AG20443 (cell line): ENCODE data around the gene AKR1C3.
"Not testable (repeated sequence)": the region's sequence is repeated elsewhere in the genome, so short reads cannot be mapped to it uniquely, and the experiment has no call there.

Source experiments
- DNase-seq: peaks from one replicate; pipeline ENCODE4 v3.0.0; 2012; ENCODE audit warnings: low spot score, mixed read lengths

AKR1C3 gene

DNA sequence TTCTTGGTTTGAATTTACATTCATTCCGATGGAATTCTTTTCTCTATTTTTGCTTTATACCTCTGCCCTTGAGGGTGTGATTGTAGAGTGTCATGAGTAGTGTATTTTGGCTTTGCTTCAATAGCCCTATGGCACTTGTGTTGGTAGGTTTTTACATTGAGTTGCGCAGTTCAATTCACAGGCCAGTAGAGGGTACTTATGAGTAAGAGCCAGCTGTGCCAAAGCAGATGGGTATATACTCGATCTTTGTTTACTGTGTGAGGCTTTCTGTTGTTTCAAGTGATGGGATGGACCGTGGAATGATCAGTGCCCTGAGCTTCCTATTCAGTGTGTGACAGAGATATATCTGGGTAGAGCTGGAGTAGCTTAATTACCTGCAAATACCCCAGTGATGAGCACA lies 4.3 kb upstream of the AKR1C3 start:
- no peak for DNase-seq

DNA sequence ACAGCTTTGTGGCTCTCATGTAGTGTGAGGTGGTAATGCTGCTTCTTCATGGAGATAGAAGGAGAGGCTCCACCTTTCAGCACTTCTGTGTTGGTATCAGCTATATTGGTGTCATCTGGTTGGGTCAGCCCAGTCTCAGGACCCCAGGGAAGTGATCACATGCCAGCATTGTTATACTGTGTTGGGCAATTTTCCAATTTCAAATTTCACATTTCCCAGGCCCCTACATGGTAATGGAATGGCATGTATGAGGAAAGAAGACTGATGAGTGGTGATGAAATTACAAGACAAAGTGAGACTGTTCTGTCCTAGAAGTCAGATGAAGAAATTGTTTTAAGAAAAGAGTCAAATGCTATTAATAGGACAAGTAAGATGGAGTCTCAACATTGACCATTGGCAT lies 3.7 kb upstream of the AKR1C3 start:
- no peak for DNase-seq

DNA sequence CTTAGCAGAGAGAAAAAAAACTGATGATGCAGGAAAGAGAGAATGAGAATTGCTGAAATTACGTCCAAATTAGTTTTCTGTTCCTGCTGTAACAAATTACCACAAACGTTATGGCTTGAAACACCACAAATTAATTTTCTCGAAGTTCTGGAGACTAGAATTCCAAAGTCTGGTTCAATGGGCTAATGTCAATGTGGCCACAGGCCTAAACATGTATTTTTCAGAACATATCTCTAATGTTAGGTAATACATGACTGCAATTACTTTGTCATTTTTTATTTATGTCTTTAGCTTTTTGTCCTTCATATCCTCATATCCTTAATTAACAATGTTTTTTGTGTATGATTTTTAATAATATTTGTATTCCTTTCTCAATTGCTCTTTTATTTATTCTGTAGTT lies 3.0 kb upstream of the AKR1C3 start:
- DNase-seq, result no peak

DNA sequence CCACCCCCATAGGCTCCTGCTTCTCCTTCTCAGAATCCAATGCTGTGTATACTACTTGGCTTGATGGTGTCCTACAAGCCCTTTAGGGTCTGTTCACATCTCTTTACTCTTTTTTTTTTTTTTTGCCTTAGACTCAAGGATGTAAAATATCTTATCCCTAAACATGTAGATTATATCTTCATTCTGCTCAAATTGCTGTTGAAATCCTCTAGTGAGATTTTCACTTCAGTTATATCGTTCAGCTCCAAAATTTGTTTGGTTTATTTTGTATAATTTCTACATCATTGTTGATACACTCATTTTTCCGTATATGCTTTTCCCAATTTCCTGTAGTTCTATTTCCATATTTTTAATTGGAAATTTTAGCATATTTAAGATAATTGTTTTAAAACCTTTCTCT lies 1.8 kb upstream of the AKR1C3 start:
- DNase-seq, result no peak

DNA sequence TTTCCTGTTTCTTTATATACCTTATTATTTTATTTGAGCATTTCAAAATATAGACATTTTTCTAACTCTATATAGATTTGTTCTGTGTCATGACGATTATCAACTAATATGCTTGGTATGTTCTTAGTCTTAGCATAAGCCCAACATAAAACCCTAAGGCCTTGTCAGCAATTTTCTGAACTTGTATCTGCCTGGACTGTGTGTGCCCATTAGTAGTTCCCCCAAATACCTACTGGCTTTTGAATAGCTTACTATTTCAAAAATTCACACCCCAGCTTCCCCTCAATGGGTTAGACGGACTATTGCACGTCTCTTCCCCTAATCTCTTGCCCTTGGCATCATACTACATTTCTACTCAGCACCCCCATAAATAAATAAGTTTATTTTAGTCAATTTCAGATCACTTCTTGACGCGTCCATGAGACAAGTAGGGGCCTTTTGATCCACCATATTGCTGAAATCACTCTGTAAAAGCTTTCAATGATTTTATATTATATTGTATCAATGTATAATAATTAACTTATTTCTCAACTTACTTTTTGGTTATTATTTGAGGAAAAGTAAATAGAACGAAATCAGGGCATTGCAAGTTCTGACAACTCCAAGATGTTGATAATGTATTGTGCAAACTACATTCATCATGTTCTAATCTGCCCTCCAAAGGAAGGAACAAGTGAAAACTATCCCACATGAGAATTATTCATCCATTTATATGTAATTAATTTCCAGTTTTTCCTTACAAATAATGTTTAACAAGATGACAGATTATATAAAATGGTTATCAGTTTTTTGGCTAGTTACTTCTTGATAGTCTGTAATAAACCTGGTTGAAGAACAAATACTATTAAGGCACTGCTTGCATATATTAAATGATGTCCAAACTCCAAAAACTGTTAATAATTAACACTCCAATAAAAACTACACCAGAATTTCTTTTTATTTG lies 1.1 kb upstream of the AKR1C3 start:
- DNase-seq, result no peak

DNA sequence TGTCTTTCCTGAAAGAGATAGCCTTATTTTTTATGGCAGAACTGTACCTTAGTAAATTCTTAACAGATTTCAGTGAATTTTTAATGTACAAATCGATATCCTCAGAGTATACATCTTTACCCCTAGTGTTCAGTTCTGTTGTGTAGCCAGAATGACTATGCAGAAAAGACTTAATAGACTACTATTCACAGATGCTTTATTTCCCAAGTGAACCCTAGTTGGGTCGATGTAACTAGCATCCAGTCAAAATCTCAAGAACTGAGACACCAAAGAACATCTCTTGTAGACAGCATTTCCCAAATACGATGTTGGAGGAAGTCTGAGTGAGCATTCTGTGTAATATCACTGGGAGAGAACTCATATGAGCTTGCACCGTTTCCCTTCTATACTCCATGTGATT lies 1.5 kb downstream of the AKR1C3 start:
- DNase-seq, result no peak

DNA sequence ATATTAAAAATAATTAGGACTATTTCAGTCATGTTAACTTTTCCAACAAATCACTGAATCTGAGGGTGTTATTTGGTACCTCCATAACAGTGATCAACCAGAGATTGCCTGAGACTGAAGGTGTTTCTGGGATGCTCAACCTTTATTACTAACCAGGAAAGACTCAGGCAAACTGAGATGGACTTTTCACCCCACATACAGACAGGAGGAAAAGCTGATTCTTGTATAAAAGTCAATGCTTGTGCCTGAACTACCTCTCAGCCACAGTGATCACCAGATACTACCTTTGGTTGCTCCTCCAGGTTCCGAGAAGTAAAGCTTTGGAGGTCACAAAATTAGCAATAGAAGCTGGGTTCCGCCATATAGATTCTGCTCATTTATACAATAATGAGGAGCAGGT lies 1.9 kb downstream of the AKR1C3 start:
- no peak for DNase-seq

DNA sequence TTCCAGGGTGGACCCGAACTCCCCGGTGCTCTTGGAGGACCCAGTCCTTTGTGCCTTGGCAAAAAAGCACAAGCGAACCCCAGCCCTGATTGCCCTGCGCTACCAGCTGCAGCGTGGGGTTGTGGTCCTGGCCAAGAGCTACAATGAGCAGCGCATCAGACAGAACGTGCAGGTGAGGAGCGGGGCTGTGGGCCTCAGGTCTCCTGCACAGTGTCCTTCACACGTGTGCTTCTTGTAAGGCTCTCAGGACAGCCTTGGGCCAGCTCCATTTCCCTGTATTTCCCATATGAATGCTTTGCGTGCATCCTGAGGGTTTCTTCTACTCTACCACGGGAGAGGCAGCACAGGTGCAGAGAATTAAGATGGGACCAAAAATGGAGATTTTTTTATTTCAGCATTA lies 8.3 kb downstream of the AKR1C3 start:
- DNase-seq, result not testable (repeated sequence)

DNA sequence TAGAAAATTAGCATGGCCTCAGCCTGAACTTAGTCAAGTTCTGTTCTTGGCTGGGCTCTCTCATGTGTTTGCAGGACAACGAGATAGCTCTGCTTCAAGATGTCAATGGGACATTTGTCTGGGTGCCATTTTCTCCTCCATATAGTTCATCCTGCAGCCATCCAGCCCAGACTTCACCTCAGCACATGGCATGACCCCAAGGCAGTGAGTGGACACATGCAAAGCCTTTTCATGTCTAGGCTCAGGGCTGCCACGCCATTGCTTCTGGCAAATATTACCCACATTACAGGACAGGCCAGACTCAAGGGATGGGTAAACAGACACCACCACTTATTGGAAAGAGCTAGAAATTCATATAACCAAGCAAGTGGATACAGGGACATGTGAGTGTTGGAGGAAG lies 9.3 kb downstream of the AKR1C3 start:
- no peak for DNase-seq

DNA sequence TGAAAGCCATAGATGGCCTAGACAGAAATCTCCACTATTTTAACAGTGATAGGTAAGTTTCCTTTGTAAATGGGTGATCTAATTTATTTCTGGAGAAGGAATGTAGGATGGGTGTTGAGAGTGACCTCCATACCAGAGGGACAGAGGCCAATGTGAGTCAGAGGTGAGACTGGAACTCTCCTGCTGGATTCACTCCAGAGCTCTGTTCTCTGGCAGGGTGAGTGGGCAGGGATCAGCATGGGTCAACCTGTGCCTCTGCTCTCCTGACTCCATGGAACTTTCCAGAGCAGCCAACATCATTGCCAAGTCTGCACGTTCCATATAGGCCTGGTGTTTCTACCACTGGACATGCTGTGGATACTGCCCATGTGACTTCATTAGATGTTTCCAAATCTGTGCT lies 11.4 kb downstream of the AKR1C3 start:
- no peak for DNase-seq

DNA sequence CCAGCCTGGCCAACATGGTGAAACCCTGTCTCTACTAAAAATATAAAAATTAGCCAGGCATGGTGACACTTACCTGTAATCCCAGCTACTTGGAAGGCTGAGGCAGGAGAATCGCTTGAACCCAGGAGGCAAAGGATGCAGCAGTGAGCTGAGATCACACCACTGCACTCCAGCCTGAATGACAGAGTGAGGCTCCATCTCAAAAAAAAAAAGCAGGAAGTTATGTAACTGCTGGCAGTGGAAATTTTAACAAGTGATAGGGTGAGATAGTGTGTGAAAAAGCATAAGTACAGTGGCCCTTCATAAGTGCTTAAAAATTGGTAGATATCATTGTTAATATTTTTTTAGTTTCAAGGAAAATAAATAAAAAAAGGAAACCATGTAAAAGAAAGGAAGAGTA lies 12.3 kb downstream of the AKR1C3 start:
- no peak for DNase-seq

DNA sequence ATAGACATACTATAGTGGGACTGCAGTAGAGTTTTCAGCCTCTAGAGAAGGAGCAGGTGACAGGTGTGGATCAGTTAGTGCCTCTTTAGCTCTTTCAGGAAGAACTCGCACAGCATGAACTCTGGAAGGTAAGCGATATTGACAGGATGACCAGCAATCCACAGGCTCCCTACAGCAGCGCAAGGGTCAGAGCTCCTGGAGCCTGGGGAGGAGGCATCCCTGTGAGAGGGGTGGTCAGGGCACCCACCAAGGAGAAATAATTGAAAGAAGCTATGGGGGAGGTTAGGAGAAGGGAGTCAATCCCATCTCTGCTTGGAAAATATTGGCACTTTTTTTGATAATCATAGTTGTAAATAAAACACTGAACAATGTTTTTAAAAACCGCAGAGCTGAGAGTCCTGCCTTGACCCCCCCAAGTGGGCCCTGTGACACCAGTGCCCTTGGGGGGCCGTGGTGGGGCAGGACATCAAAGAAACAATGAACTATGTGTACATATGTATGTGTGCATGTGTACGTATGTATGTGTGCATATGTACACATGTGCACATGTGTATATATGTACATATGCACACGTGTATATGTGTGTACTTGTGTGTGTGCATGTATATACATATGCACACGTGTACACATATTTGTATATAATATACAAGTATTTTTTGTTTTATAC lies 13.8 kb downstream of the AKR1C3 start:
- DNase-seq, result no peak

DNA sequence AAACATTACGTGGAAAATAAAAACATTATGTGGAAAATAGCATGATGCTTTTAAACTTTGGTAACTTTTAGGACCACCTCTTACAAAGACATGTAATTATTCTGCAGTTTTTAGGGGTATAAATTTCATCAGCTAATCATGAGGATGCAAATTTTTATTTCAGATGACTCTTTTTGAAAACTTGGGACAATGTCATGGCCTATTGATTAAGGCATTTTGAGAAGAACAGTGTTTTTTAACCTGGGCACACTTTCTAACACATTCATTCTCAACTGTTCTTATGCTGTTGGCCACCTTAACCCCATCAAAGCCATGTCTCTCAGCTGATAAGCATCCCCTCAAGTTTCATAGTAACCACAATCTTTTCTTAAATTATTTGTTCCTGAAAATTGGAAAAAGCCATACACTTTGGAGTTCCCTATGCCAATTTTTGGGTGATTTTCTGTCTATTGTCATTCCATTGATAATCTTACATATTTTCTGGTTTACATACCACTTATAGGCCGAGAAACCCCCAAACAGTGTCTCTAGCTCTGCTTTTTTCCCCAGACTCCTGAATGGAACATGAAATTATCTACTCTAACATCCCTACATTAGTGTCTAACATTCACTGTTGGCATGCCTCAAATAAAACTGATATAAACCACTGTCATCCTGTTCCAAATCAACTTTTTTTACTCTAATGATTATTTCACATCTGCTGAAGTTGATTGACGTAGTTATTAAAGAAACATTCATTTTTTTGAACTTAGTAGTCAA lies 14.6 kb downstream of the AKR1C3 start:
- no peak for DNase-seq

DNA sequence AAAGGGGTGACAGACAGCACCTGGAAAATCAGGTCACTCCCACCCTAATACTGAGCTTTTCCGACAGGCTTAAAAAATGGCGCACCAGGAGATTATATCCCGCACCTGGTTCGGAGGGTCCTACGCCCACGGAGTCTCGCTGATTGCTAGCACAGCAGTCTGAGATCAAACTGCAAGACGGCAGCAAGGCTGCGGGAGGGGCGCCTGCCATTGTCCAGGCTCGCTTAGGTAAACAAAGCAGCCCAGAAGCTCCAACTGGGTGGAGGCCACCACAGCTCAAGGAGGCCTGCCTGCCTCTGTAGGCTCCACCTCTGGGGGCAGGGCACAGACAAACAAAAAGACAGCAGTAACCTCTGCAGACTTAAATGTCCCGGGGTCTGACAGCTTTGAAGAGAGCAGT lies 15.6 kb downstream of the AKR1C3 start:
- DNase-seq, result not testable (repeated sequence)

DNA sequence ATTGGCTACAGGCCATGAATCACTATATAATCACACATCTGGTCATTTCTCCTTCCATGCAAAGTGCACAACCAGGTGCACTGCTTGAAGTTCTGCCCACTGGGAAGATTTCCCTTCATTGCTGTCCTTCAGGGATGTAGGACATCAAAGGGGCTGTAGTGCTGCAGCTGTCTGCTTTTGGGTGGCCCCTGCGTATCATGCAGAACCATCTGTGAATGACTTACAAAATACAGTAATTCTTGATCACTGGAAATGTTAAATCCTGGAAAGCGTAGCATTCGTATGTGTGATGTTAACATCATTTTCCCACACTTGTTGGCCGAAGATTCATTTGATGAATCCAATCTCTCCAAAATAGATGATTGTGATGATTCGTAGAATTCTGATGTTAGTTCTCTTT lies 22.4 kb downstream of the AKR1C3 start:
- no peak for DNase-seq

DNA sequence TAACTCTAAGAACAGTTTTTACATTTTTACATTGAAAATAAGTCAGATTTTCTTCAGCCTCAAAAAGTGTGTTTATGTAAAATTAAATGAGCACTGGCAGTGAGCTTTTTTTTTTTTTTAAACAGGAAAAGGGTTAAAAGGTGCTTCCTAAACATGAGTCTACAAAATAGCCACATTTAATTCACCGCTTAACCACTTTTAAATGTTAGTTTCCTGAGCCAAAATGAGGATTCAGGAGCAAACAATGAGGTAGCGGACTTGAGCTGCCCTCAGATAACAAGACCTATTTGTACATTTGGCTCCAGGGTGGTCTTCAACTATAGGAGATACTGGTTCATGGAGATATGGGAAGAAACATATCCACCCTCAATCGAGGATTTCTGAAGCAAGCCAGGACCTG lies 22.8 kb downstream of the AKR1C3 start:
- DNase-seq, result no peak

DNA sequence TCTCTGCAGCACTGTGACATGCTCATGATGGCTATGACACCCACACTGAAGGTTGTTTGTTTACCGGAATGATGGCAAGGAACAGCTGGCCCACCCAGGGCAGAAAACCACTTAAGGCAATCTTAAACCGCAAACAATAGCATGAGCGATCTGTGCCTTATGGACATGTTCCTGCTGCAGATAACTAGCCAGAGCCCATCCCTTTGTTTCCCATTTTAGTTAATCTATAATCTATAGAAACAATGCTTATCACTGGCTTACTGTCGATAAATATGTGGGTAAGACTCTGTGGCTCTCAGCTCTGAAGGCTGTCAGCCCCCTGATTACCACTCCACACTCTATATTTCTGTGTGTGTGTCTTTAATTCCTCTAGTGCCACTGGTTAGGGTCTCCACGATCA lies 25.8 kb downstream of the AKR1C3 start:
- not testable (repeated sequence) for DNase-seq

DNA sequence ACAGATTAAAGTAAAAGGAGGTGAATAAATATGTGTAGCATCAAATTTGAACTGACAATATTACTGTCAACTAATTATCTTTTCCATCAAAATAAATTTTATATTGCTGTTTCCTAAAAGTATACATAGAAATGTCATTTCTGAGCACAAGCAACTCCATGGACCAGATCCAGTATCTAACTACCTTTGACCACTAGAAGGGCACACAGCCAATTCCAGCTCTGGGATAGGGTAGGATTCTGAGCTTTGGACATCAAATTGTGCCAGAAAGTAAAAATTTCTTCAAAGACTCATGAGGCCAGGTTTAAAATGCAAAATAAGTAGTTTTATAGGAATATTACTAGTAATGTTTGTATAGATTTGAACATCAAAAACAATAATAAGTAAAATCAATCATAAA lies 29.7 kb downstream of the AKR1C3 start:
- DNase-seq, result no peak

DNA sequence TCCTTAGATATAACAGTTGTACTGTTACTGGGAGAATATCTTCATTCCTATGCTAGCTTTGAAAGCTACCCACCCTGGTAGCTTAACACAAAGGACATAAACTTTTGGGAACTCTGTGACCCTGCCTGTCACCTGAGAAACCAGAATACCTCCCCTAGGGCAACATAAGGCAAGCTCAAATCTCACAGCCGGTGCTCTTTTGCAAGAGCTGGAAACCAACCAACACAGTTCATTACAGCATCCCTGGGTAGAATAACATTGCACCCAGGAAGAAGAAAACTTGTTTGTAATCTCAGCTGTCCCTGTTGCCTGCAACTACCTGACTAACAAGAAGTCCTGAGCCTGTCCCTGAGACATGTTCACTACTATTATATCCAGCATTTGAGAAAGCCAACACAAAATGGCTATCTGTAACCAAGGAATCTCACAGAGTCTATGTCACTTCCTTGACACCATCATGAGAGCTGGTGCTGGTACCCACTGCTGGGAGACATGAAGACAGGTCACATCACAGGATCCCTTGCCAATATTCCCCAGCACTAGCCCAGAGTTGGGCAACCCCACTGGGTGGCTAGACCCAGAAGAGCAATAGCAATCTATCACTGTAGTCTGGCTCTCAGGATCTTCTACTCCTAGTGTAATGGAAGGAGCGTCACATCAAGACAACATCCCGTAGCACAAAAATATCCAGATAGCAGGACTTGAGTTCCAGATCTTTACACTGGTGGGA lies 31.3 kb downstream of the AKR1C3 start:
- no peak for DNase-seq

DNA sequence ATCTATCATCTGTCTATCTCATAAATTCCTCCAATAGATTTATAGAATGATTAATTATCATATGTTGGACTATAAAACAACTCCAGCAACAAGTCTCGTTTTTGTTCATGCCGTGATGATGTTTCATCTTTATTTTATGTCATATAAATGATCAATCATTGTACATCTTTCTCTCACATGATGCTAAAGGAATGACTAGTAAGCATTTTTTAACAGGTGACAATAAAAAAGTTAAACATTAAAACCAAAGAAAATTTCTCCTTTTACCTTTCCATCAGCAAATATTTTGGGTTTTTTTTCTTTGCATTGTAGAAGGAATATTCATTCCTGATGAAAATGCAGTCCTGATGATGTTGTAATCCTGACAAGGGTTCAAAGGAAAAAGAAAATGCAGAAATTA lies 41.4 kb downstream of the AKR1C3 start:
- no peak for DNase-seq

DNA sequence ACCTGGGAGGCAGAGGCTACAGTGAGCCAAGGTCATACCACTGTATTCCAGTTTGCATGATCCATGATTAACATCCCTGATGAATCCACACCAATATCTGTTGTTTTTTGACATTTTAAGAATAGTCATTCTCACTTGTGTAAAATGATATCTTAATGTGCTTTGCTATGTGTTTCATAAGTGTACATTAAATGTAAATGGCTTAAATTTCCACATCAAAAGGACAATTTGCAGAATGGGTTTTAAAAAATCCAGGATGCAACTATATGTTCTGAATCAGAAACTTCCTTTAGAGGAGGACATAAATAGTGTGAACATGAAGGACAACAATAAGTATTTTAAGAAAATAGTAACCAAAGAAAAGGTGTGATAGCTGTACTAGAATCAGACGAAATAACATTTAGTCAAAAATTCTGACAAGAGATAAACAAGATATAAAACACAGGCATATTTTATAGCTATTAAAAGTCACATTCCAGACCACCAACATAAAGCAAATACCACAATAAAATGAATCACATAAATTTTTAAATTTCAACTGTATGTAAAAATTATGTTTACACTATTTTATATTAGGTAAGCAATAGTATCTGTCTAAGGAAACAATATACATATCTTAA lies 42.4 kb downstream of the AKR1C3 start:
- no peak for DNase-seq

DNA sequence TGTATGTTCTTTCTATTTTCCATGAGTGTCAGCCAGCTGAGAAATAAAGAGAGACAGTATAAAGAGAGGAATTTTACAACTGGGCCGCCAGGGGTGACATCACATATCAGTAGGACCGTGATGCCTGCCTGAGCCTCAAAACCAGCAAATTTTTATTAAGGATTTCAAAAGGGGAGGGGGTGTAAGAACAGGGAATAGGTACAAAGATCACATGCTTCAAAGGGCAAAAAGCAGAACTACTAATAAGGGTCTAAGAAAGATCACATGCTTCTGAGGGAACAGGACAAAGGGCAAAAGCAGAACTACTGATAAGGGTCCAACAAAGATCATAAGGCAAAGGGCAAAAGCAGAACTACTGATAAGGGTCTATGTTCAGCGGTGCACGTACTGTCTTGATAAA lies 43.5 kb downstream of the AKR1C3 start:
- not testable (repeated sequence) for DNase-seq
